ENCODE results near the gene ACOXL. TPM values are rescaled to one million over a fixed set of nuclear protein-coding genes. Genes with fewer than 3 reads are reported as not detected.

ACOXL gene
- total RNA-seq, 2 experiments from 2014 or later, result 0.14 to 0.56 TPM

- POLR2A ChIA-PET, result interaction anchor here (0.8 kb wide), 1 partner anchor 249 kb away, joined by 3 read pairs; the partner anchor contains the start of gene BCL2L11
- DNase-seq, result peak; percentile 59
- CTCF ChIA-PET, result no interaction called here
- H3K36me3 Mint-ChIP-seq (ENCODE audit: low read depth), result no peaks in the 10 kb centered on the region
- ATAC-seq, result peak; percentile 48
- H3K27me3 Mint-ChIP-seq, result peaks cover 10% of the 10 kb centered on the region
- intact Hi-C loops (cut with micrococcal nuclease), result no loop called here
- no peak for TF ChIP-seq CTCF (IDR thresholded peaks at IDR 0.05)
- no peaks in the 10 kb centered on the region for H3K9me3 Mint-ChIP-seq
- H3K4me1 Mint-ChIP-seq (ENCODE audit: low read depth), result peaks cover 48% of the 10 kb centered on the region
- H3K4me3 Mint-ChIP-seq, result no peak overlapping the region
- no peak overlapping the region for H3K27ac Mint-ChIP-seq
Measured at GRCh38 chr2:110871637-110872036, 139.3 kb downstream of the ACOXL start.

- intact Hi-C loops (cut with micrococcal nuclease), result no loop called here
Measured at GRCh38 chr2:110872521-110872920, 140.1 kb downstream of the ACOXL start.

GRCh38 chr2:110873056-110873502, 140.7 kb downstream of the ACOXL start:
- ChIA-PET CTCF (no interaction called here), POLR2A (interaction anchor here (0.5 kb wide), 1 partner anchor 220 kb away, joined by 3 read pairs; no protein-coding TSS in a partner anchor)
- peaks cover 1% of the 10 kb centered on the region for H3K36me3 Mint-ChIP-seq (ENCODE audit: low read depth)
- ATAC-seq (peak; percentile 46), DNase-seq (peak; percentile 51)
- no peak for TF ChIP-seq CTCF (IDR thresholded peaks at IDR 0.05)
- H3K27ac Mint-ChIP-seq, result peak overlapping the region; percentile 25
- H3K9me3 Mint-ChIP-seq, result peaks cover 2% of the 10 kb centered on the region
- H3K4me3 Mint-ChIP-seq, result no peak overlapping the region
- intact Hi-C loops (cut with micrococcal nuclease), result no loop called here
- peaks cover 10% of the 10 kb centered on the region for H3K27me3 Mint-ChIP-seq
- H3K4me1 Mint-ChIP-seq (ENCODE audit: low read depth), result peaks cover 48% of the 10 kb centered on the region

More at GRCh38 chr2:110872521-110872920, 140.1 kb downstream of the ACOXL start:
- ATAC-seq (no peak), DNase-seq (no peak)
- TF ChIP-seq CTCF (IDR thresholded peaks at IDR 0.05), result no peak
- H3K9me3 Mint-ChIP-seq, result no peaks in the 10 kb centered on the region
- H3K4me1 Mint-ChIP-seq (ENCODE audit: low read depth), result peaks cover 47% of the 10 kb centered on the region
- H3K4me3 Mint-ChIP-seq, result no peak overlapping the region
- ChIA-PET POLR2A (no interaction called here), CTCF (no interaction called here)
- H3K27ac Mint-ChIP-seq, result no peak overlapping the region
- peaks cover 8% of the 10 kb centered on the region for H3K27me3 Mint-ChIP-seq
- no peaks in the 10 kb centered on the region for H3K36me3 Mint-ChIP-seq (ENCODE audit: low read depth)

GRCh38 chr2:110873597-110874452, 141.5 kb downstream of the ACOXL start:
- peaks cover 44% of the 10 kb centered on the region for H3K4me1 Mint-ChIP-seq (ENCODE audit: low read depth)

More at GRCh38 chr2:110873597-110874452, 141.5 kb downstream of the ACOXL start:
- TF ChIP-seq CTCF (IDR thresholded peaks at IDR 0.05), result no peak
- ChIA-PET POLR2A (interaction anchor here (0.5 kb wide), 1 partner anchor 219 kb away, joined by 3 read pairs; no protein-coding TSS in a partner anchor), CTCF (interaction anchor here (1.6 kb wide), 1 partner anchor 7 kb away, joined by 7 read pairs; no protein-coding TSS in a partner anchor)
- Mint-ChIP-seq H3K4me3 (no peak overlapping the region), H3K27ac (no peak overlapping the region), H3K9me3 (peaks cover 4% of the 10 kb centered on the region), H3K36me3 (ENCODE audit: low read depth) (peaks cover 4% of the 10 kb centered on the region), H3K27me3 (peaks cover 8% of the 10 kb centered on the region)
- ATAC-seq, result no peak
- no peak for DNase-seq
- intact Hi-C loops (cut with micrococcal nuclease), result no loop called here

Data from activated CD8-positive, alpha-beta T cell treated with anti-CD3 and anti-CD28 coated beads for 36 hours (primary cell).